HG03571 (cell line): ENCODE measurements around the gene MED23.

Source experiments
- ATAC-seq: cut with Tn5 transposase; IDR thresholded peaks from one replicate; pipeline ENCODE4 v1.9.1; 2021; ENCODE audit not compliant: unreplicated experiment

Gene MED23

GRCh38 chr6:131640576-131640975, 12.5 kb upstream of the MED23 start:
- ATAC-seq = no peak

- ATAC-seq = no peak
Observed at GRCh38 chr6:131640100-131640499, 12.1 kb upstream of the MED23 start.

- no peak for ATAC-seq
Observed at GRCh38 chr6:131638013-131638412, 10.0 kb upstream of the MED23 start.

GRCh38 chr6:131636880-131637792, 9.1 kb upstream of the MED23 start, which contains the start of gene ENPP3:
Gene ENPP3 (plus strand): TSS chr6:131637302. CDS start chr6:131637385, 83 bp downstream.
- ATAC-seq = no peak

- ATAC-seq = peak; percentile 94
Observed at GRCh38 chr6:131635384-131636340, 7.6 kb upstream of the MED23 start.

GRCh38 chr6:131631625-131632289, 3.7 kb upstream of the MED23 start:
- no peak for ATAC-seq

- no peak for ATAC-seq
Observed at GRCh38 chr6:131629651-131630050, 1.6 kb upstream of the MED23 start.

GRCh38 chr6:131628726-131629125, 684 bp upstream of the MED23 start:
- no peak for ATAC-seq

- no peak for ATAC-seq
Observed at GRCh38 chr6:131615275-131615674, 12.8 kb downstream of the MED23 start.

- ATAC-seq = no peak
Observed at GRCh38 chr6:131613296-131613925, 14.6 kb downstream of the MED23 start.

GRCh38 chr6:131602781-131603312, 25.2 kb downstream of the MED23 start:
- ATAC-seq = no peak

GRCh38 chr6:131600716-131601115, 27.3 kb downstream of the MED23 start:
- no peak for ATAC-seq

- no peak for ATAC-seq
Observed at GRCh38 chr6:131597446-131597845, 30.6 kb downstream of the MED23 start.

- ATAC-seq = no peak
Observed at GRCh38 chr6:131594074-131594473, 34.0 kb downstream of the MED23 start.

GRCh38 chr6:131592935-131593334, 35.1 kb downstream of the MED23 start:
- no peak for ATAC-seq

GRCh38 chr6:131588643-131589042, 39.4 kb downstream of the MED23 start:
- no peak for ATAC-seq

GRCh38 chr6:131587909-131588308, 40.1 kb downstream of the MED23 start:
- ATAC-seq = no peak

GRCh38 chr6:131586543-131586942, 41.5 kb downstream of the MED23 start:
- ATAC-seq = no peak

- no peak for ATAC-seq
Observed at GRCh38 chr6:131581523-131581922, 46.5 kb downstream of the MED23 start.

- no peak for ATAC-seq
Observed at GRCh38 chr6:131575834-131576478, 52.1 kb downstream of the MED23 start.
